ENCODE results near the gene BLZF1.
"Not testable (repeated sequence)": the region's sequence is repeated elsewhere in the genome, so short reads cannot be mapped to it uniquely, and the experiment has no call there.

The BLZF1 gene

DNA sequence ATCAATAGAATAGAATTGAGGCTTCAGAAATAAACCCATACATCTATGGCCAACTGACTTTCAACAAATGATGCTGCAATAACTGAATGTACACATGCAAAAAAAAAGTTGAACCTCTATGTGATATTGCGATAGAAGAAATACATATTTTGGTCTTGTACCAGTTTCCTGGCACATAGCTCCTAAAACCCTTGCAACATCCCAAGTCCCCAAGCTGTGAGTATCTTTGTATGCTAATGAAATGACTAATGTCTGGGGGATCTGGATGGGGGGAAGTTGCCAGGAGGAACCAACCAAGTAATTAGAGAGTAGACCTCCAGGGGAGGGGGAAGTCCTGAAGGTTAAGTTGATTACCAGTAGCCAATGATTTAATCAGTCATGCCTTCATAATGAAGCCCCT lies 24.4 kb downstream of the BLZF1 start:
- WGBS, 2 donors (ENCODE audit: extremely low coverage in 2 of 2, insufficient read length in 2 of 2, insufficient replicate concordance in 1 of 2): no CpG with 5 or more reads among the region's 1 CpG

DNA sequence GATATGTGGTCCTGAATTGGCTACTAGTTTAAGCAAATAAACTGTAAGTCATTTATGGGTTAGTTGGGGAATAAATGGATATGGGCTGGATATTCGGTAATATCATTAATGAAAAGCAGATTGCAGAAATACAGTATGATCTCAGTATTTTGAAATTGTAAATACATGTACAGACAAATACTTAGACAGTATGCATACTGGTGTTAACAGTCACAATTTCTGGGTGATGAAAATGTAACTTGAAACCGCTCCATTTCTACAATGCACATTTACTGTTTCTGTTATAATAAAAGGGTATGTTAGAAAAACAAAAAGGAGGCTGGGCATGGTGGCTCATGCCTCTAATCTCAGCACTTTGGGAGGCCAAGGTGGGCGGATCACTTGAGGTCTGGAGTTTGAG lies 28.0 kb downstream of the BLZF1 start:
- WGBS, 2 donors (ENCODE audit: extremely low coverage in 2 of 2, insufficient read length in 2 of 2, insufficient replicate concordance in 1 of 2): no CpG with 5 or more reads among the region's 3 CpGs
- Histone ChIP-seq H3K18ac (ENCODE audit: low read length) (no peak overlapping the region), H3K36me3 (replicated peaks in 1 of 2; ENCODE audit: control insufficient read depth in 2 of 2, insufficient read depth in 2 of 2, low read length in 2 of 2) (peaks cover 3 to 47% of the 10 kb centered on the region in 2 donors), H3K4me3 (ENCODE audit: low read length in 2 of 2) (no peak overlapping the region), H3K14ac (ENCODE audit: low read length) (no peak overlapping the region), H3K4me2 (ENCODE audit: insufficient read depth, low read length, poor library complexity, severe bottlenecking) (no peak overlapping the region), H2AFZ (ENCODE audit: low read length) (no peak overlapping the region), H3K27ac (replicated peaks; ENCODE audit: low read length) (no peak overlapping the region), H3K4me1 (ENCODE audit: control insufficient read depth in 2 of 2, insufficient read depth in 1 of 2, low read depth in 1 of 2, low read length in 2 of 2) (no peaks in the 10 kb centered on the region), H3K9me3 (replicated peaks in 1 of 2; ENCODE audit: control insufficient read depth in 2 of 2, insufficient read depth in 1 of 2, low read depth in 1 of 2, low read length in 2 of 2) (peaks cover 0 to 2% of the 10 kb centered on the region in 2 donors), H4K8ac (ENCODE audit: low read depth, low read length) (no peak overlapping the region), H2BK12ac (ENCODE audit: low read length) (no peak overlapping the region), H4K91ac (ENCODE audit: low read depth, low read length, poor library complexity) (no peak overlapping the region), H3K27me3 (ENCODE audit: control insufficient read depth in 3 of 3, insufficient read depth in 3 of 3, low read depth in 1 of 3, low read length in 3 of 3) (no peaks in the 10 kb centered on the region), H2BK120ac (ENCODE audit: low read depth, low read length) (no peak overlapping the region), H3K9ac (ENCODE audit: low read depth, low read length, poor library complexity) (no peak overlapping the region), H2BK15ac (ENCODE audit: low read length) (no peak overlapping the region), H3K79me1 (ENCODE audit: low read depth, low read length) (no peaks in the 10 kb centered on the region), H2AK5ac (ENCODE audit: low read depth, low read length) (no peak overlapping the region), H3K23ac (ENCODE audit: low read depth, low read length, poor library complexity) (no peak overlapping the region), H3K4ac (ENCODE audit: low read length) (no peak overlapping the region), H2BK5ac (ENCODE audit: low read length) (no peak overlapping the region)
- no peak for DNase-seq (ENCODE audit: low spot score)

More for the DNA sequence above, 24.4 kb downstream of the BLZF1 start:
- Histone ChIP-seq H2AFZ (ENCODE audit: low read length) (no peak overlapping the region), H3K14ac (ENCODE audit: low read length) (no peak overlapping the region), H3K4me2 (ENCODE audit: insufficient read depth, low read length, poor library complexity, severe bottlenecking) (no peak overlapping the region), H3K23ac (ENCODE audit: low read depth, low read length, poor library complexity) (no peak overlapping the region), H3K79me1 (ENCODE audit: low read depth, low read length) (no peaks in the 10 kb centered on the region), H3K9me3 (replicated peaks in 1 of 2; ENCODE audit: control insufficient read depth in 2 of 2, insufficient read depth in 1 of 2, low read depth in 1 of 2, low read length in 2 of 2) (peaks cover 0 to 2% of the 10 kb centered on the region in 2 donors), H3K36me3 (replicated peaks in 1 of 2; ENCODE audit: control insufficient read depth in 2 of 2, insufficient read depth in 2 of 2, low read length in 2 of 2) (peaks cover 5 to 76% of the 10 kb centered on the region in 2 donors), H3K9ac (ENCODE audit: low read depth, low read length, poor library complexity) (no peak overlapping the region), H4K91ac (ENCODE audit: low read depth, low read length, poor library complexity) (no peak overlapping the region), H2BK15ac (ENCODE audit: low read length) (no peak overlapping the region), H2AK5ac (ENCODE audit: low read depth, low read length) (no peak overlapping the region), H2BK12ac (ENCODE audit: low read length) (no peak overlapping the region), H3K18ac (ENCODE audit: low read length) (no peak overlapping the region), H2BK5ac (ENCODE audit: low read length) (no peak overlapping the region), H2BK120ac (ENCODE audit: low read depth, low read length) (no peak overlapping the region), H3K4ac (ENCODE audit: low read length) (no peak overlapping the region), H3K27ac (replicated peaks; ENCODE audit: low read length) (no peak overlapping the region), H3K4me3 (ENCODE audit: low read length in 2 of 2) (no peak overlapping the region), H3K27me3 (ENCODE audit: control insufficient read depth in 3 of 3, insufficient read depth in 3 of 3, low read depth in 1 of 3, low read length in 3 of 3) (no peaks in the 10 kb centered on the region), H3K4me1 (ENCODE audit: control insufficient read depth in 2 of 2, insufficient read depth in 1 of 2, low read depth in 1 of 2, low read length in 2 of 2) (no peaks in the 10 kb centered on the region), H4K8ac (ENCODE audit: low read depth, low read length) (no peak overlapping the region)
- no peak for DNase-seq (ENCODE audit: low spot score)

DNA sequence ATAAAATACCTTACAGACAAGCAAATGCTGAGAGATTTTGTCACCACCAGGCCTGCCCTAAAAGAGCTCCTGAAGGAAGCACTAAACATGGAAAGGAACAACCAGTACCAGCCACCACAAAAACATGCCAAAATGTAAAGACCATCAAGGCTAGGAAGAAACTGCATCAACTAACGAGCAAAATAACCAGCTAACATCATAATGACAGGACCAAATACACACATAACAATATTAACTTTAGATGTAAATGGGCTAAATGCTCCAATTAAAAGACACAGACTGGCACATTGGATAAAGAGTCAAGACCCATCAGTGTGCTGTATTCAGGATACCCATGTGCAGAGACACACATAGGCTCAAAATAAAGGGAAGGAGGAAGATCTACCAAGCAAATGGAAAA lies 34.6 kb downstream of the BLZF1 start:
- not testable (repeated sequence) for DNase-seq (ENCODE audit: low spot score); H3K9ac ChIP-seq (ENCODE audit: low read depth, low read length, poor library complexity); H4K8ac ChIP-seq (ENCODE audit: low read depth, low read length); H3K79me1 ChIP-seq (ENCODE audit: low read depth, low read length); H3K14ac ChIP-seq (ENCODE audit: low read length); H3K27me3 ChIP-seq (ENCODE audit: control insufficient read depth in 3 of 3, insufficient read depth in 3 of 3, low read depth in 1 of 3, low read length in 3 of 3); H2AFZ ChIP-seq (ENCODE audit: low read length); H3K4me1 ChIP-seq (ENCODE audit: control insufficient read depth in 2 of 2, insufficient read depth in 1 of 2, low read depth in 1 of 2, low read length in 2 of 2); H2BK12ac ChIP-seq (ENCODE audit: low read length); H3K4me3 ChIP-seq (ENCODE audit: low read length in 2 of 2); H4K91ac ChIP-seq (ENCODE audit: low read depth, low read length, poor library complexity); H3K27ac ChIP-seq (replicated peaks; ENCODE audit: low read length); H3K9me3 ChIP-seq (replicated peaks in 1 of 2; ENCODE audit: control insufficient read depth in 2 of 2, insufficient read depth in 1 of 2, low read depth in 1 of 2, low read length in 2 of 2); H2BK15ac ChIP-seq (ENCODE audit: low read length); H3K36me3 ChIP-seq (replicated peaks in 1 of 2; ENCODE audit: control insufficient read depth in 2 of 2, insufficient read depth in 2 of 2, low read length in 2 of 2); H2BK5ac ChIP-seq (ENCODE audit: low read length); H2AK5ac ChIP-seq (ENCODE audit: low read depth, low read length); H3K23ac ChIP-seq (ENCODE audit: low read depth, low read length, poor library complexity); H3K4ac ChIP-seq (ENCODE audit: low read length); H3K18ac ChIP-seq (ENCODE audit: low read length); H2BK120ac ChIP-seq (ENCODE audit: low read depth, low read length); H3K4me2 ChIP-seq (ENCODE audit: insufficient read depth, low read length, poor library complexity, severe bottlenecking)
- no CpG with 5 or more reads among the region's 1 CpG for WGBS, 2 donors (ENCODE audit: extremely low coverage in 2 of 2, insufficient read length in 2 of 2, insufficient replicate concordance in 1 of 2)

DNA sequence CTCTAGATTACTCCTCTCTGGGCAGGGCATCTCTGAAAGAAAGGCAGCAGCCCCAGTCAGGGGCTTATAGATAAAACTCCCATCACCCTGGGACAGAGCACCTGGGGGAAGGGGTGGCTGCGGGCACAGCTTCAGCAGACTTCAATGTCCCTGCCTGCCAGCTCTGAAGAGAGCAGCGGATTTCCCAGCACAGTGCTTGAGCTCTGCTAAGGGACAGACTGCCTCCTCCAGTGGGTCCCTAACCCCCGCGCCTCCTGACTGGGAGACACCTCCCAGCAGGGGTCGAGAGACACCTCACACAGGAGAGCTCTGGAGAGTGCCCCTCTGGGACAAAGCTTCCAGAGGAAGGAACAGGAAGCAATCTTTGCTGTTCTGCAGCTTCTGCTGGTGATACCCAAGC lies 40.3 kb downstream of the BLZF1 start:
- not testable (repeated sequence) for H3K27me3 ChIP-seq (ENCODE audit: control insufficient read depth in 3 of 3, insufficient read depth in 3 of 3, low read depth in 1 of 3, low read length in 3 of 3); H3K4ac ChIP-seq (ENCODE audit: low read length); H3K18ac ChIP-seq (ENCODE audit: low read length); H4K8ac ChIP-seq (ENCODE audit: low read depth, low read length); H2BK120ac ChIP-seq (ENCODE audit: low read depth, low read length); H3K4me3 ChIP-seq (ENCODE audit: low read length in 2 of 2); H2BK15ac ChIP-seq (ENCODE audit: low read length); H3K9me3 ChIP-seq (replicated peaks in 1 of 2; ENCODE audit: control insufficient read depth in 2 of 2, insufficient read depth in 1 of 2, low read depth in 1 of 2, low read length in 2 of 2); H2AFZ ChIP-seq (ENCODE audit: low read length); H3K23ac ChIP-seq (ENCODE audit: low read depth, low read length, poor library complexity); H2AK5ac ChIP-seq (ENCODE audit: low read depth, low read length); H3K14ac ChIP-seq (ENCODE audit: low read length); H3K27ac ChIP-seq (replicated peaks; ENCODE audit: low read length); DNase-seq (ENCODE audit: low spot score); H3K4me1 ChIP-seq (ENCODE audit: control insufficient read depth in 2 of 2, insufficient read depth in 1 of 2, low read depth in 1 of 2, low read length in 2 of 2); H3K79me1 ChIP-seq (ENCODE audit: low read depth, low read length); H2BK5ac ChIP-seq (ENCODE audit: low read length); H3K9ac ChIP-seq (ENCODE audit: low read depth, low read length, poor library complexity); H3K4me2 ChIP-seq (ENCODE audit: insufficient read depth, low read length, poor library complexity, severe bottlenecking); H4K91ac ChIP-seq (ENCODE audit: low read depth, low read length, poor library complexity); H3K36me3 ChIP-seq (replicated peaks in 1 of 2; ENCODE audit: control insufficient read depth in 2 of 2, insufficient read depth in 2 of 2, low read length in 2 of 2); H2BK12ac ChIP-seq (ENCODE audit: low read length)
- no CpG with 5 or more reads among the region's 5 CpGs for WGBS, 2 donors (ENCODE audit: extremely low coverage in 2 of 2, insufficient read length in 2 of 2, insufficient replicate concordance in 1 of 2)
